HG02763 (cell line): Measurements from ENCODE around the gene CFAP299.

Experiments used
- ATAC-seq: cut with Tn5 transposase; IDR thresholded peaks from one replicate; pipeline ENCODE4 v1.9.1; 2021; ENCODE audit warnings: mild to moderate bottlenecking, moderate library complexity; ENCODE audit not compliant: unreplicated experiment

CFAP299 gene

GRCh38 chr4:80803337-80803736, 467.8 kb downstream of the CFAP299 start:
- ATAC-seq = no peak

DNA sequence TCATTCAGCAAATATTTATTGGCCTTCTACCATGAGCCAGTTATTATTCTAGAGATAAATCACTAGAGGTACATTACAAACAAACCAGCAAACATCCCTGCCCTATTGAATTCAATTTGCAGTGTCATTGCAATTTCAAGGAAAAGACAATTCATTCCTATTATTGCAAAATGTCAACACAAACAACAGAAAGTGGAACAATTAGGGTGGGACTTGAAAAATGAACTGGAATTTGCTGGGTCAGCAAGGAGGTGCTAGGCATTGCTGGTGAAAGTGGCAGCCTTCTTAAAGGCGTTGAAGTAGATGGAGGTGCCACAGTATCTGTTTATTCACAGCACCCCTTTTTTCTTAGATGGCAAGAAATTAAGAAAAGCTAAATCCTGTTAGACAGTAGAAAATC, 470.9 kb downstream of the CFAP299 start:
- ATAC-seq = no peak

GRCh38 chr4:80809039-80809729, 473.7 kb downstream of the CFAP299 start:
- no peak for ATAC-seq

- ATAC-seq = no peak
Measured at GRCh38 chr4:80811406-80811805, 475.9 kb downstream of the CFAP299 start.

DNA sequence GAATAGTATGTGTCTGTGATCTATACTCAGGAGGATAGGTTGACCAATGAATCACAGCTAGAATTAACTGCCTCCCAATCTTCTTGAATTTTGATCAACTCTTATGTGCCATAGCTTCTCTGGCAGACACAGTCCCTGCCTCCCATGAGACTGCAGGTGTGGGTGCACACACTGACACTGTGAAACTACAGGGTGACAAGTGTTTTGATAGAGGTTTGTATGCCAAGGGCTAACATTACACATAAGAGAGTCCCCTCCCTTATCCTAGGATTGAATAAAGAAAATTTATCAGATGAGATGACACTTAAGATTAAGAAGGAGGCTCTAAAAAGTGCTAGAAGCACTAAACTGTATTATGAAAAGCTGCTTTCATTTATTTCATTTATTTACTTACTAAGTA, 476.6 kb downstream of the CFAP299 start:
- ATAC-seq = no peak

- no peak for ATAC-seq
Measured at GRCh38 chr4:80814266-80814665, 478.7 kb downstream of the CFAP299 start.

GRCh38 chr4:80831383-80832361, 496.1 kb downstream of the CFAP299 start:
- ATAC-seq = no peak

GRCh38 chr4:80839281-80839680, 503.8 kb downstream of the CFAP299 start:
- no peak for ATAC-seq

DNA sequence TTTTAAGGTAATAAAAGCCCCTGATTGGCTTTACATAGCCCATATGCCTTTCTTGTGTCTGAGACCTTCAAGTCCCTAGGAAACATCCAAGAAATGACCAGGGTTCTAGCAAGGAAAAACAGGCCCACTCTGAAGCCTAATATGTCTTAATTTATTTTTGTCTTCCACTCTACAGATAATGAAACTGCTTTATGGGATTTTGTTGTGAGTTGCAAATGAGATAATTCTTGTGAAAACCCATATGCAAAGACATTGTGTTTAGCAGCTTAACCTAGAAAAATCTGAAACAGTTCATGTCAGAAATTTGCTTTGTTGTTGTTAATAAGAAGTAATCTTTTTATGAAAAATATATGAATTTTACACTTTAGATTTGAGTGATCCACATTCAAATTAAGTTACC, 504.3 kb downstream of the CFAP299 start:
- ATAC-seq = no peak

DNA sequence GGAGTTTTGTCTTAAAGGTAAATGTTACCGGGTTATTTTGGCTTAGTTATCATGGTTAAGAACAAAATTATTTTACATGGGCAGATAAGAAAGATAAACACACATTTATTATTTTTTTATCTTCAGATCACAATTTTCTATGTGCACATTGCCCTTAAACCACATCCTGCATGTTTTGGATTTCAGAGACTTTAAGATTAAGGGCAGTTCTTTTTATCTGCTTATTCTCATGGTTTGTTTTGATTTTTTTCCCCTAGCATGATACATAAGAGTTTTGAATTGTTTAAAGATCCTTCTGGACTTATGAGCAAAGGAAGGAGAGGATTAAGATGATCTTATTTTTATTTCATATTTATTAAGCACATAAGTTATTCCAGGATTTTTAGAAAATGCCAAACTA, 504.9 kb downstream of the CFAP299 start:
- no peak for ATAC-seq

GRCh38 chr4:80841587-80842281, 506.2 kb downstream of the CFAP299 start:
- ATAC-seq = peak; percentile 45

DNA sequence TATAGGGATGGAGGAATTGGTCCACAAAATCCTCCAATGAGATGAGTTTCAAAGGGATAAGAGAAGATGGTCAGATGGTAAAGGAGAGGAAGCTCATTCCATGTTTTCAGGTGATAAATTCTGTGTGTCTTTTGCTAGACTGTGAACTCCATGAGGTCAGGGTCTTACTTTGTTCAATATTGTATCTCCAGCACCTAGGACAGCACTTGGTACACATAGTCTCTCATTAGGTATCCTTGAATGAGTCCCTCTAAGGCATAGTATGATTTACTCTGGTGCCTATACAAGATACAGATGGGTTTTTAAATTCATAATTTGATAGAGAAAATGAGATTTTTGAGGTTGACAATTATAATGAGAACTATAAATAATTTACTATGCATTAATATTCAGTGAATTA, 510.7 kb downstream of the CFAP299 start:
- no peak for ATAC-seq

- ATAC-seq = no peak
Measured at GRCh38 chr4:80852061-80852460, 516.5 kb downstream of the CFAP299 start.

DNA sequence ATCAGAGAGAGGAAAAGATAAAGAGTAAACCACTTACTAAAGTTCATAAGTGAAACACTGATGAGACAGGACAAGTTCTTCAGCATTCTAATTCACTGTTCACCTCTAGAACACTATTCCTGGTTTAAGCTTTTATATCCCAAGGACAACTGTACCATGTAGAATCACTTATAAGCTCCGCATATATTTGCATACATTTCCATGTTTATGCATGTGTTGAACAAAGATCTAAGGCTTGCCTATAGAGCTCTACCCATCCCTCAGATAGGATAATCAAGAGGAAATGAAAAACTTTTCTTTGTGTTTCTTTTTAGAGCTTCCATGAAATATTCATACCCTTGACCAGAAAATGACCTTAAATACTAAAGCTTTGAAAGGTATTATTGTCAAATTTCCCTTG, 538.0 kb downstream of the CFAP299 start:
- no peak for ATAC-seq

DNA sequence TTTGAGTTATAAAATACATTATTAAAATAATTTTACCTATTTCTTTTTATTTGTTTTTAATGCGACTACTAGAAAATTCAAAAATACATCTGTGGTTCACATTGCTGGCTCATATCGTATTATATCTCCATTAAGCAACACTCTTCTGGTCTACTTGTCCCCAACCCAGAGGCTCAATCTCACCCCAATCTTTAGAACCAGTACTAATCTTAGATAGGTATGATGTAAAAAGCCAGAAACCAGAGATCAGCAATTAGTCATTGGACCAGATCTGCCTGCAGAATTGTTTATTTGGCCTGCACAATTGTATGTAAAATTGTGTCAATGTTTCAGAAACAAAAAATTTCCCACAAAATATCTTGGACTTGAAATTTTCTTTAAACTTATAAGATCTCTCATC, 539.4 kb downstream of the CFAP299 start:
- no peak for ATAC-seq

DNA sequence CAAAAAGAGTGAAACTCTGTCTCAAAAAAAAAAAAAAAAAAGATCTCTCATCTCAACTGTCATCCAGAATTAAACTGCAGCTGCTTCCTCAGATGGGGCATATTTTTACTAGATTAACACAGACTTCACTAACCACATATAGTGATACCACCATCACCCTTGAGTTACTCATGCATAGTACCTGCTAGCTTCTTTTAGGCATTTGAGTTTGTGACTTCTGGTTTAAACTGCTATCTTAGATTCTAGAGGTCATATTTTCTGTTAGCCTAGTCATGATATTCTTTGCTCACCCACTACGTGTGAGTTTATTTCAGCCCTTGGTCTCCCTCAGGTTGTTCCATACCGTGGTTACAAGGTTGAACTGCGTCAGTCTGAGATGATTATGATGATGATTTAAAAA, 540.1 kb downstream of the CFAP299 start:
- ATAC-seq = peak; percentile 88

DNA sequence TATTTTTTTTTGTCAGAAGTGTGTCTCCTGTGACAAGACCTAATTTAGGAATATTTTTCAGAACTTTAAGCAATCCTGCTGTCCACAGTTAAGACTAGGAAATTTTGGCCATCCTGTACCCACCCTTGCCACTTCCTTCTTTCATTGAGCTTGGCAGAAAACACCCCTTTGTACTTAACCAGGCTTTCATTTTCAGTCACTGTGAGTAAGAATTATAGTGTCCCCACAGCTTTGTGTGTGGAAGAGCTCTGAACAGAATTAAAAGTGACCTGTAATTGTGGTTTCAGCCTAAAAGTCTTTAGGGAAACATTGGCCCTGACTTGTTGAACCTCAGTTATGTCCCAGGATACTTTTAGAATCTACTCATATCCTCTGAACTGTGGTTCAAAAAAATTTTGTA, 541.3 kb downstream of the CFAP299 start:
- peak; percentile 79 for ATAC-seq

DNA sequence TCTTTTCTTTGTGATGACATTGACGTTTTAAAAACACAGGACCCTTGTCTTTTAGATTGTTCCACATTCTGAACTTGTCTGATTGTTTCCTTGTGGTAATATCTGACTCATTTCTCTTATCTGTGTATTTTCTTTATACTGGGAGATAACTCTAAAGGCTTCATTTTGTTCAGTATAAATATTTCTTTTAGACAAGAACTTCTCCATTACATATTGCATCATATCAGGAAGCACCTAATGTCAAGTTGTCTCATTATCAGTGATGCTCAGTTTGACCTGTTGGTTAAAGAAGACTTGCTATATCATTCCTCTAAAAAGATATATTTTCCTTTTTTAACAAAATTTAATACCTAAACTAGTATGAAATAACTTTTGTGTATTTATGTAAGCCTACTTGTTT, 542.7 kb downstream of the CFAP299 start:
- no peak for ATAC-seq

- ATAC-seq = peak; percentile 64
Measured at GRCh38 chr4:80897537-80898303, 562.2 kb downstream of the CFAP299 start.

DNA sequence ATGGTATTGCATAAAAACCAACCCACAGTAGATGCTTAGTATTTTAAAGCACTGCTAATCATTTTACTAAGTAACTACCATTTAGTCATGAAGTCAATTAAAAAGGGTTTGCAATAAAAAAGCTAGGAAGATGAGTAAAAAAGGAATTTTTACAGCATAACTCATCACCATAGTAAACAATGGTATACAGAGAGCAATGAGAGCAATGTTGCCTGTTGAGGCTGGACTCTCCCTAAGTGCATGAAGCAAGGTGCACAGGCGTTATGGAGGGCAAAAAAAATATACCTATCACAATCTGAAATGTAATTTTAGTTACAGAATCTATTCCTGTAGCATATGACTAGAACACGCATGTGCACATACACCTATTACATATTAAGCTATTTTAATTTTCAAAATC, 565.4 kb downstream of the CFAP299 start:
- ATAC-seq = no peak

GRCh38 chr4:80903020-80903419, 567.5 kb downstream of the CFAP299 start:
- ATAC-seq = no peak
